ENCODE data around the gene SGPL1. TPM values are rescaled to one million over a fixed set of nuclear protein-coding genes. Genes with fewer than 3 reads are reported as not detected.
"Not testable (repeated sequence)": the region's sequence is repeated elsewhere in the genome, so short reads cannot be mapped to it uniquely, and the experiment has no call there.

The SGPL1 gene
- total RNA-seq, 6 experiments from 2014 or later = 22.4 to 30.9 (median 26.0) TPM

GRCh38 chr10:70915806-70916205 is 100.1 kb downstream of the SGPL1 start:
- DNase-seq = no peak
- Mint-ChIP-seq H3K9me3 (no peaks in the 10 kb centered on the region), H3K27me3 (ENCODE audit: insufficient read depth) (peaks cover 68% of the 10 kb centered on the region), H3K36me3 (ENCODE audit: low read depth) (no peaks in the 10 kb centered on the region), H3K4me3 (no peak overlapping the region), H3K27ac (no peak overlapping the region), H3K4me1 (ENCODE audit: low read depth) (no peaks in the 10 kb centered on the region)
- no peak for TF ChIP-seq CTCF (IDR thresholded peaks at IDR 0.05)

DNA sequence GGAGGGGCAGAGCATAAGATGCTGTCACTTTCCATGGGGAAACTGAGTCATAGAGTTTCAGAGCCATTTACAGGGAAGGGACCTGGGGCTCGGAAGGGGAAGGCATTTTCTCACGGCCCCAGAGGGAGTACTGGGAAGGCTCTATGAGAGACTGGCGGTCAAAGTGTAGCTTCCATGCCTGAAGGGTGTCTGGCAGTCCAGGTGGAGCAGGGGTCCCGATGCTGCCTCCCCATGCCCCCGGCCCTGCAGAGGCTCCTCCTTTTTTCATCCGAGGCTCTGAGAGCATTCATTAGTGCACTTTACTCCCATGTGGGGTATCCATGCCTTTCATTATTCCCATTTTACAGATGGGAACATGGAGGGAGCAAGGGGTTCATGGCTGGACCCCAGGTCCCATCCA is 100.5 kb downstream of the SGPL1 start:
- Mint-ChIP-seq H3K9me3 (no peaks in the 10 kb centered on the region), H3K4me3 (no peak overlapping the region), H3K27ac (no peak overlapping the region), H3K27me3 (ENCODE audit: insufficient read depth) (peaks cover 71% of the 10 kb centered on the region), H3K4me1 (ENCODE audit: low read depth) (no peaks in the 10 kb centered on the region), H3K36me3 (ENCODE audit: low read depth) (no peaks in the 10 kb centered on the region)
- DNase-seq = no peak
- TF ChIP-seq CTCF (IDR thresholded peaks at IDR 0.05) = no peak

- H3K27me3 Mint-ChIP-seq (ENCODE audit: insufficient read depth) = peaks cover 71% of the 10 kb centered on the region
- H3K4me1 Mint-ChIP-seq (ENCODE audit: low read depth) = no peaks in the 10 kb centered on the region
- no peaks in the 10 kb centered on the region for H3K36me3 Mint-ChIP-seq (ENCODE audit: low read depth)
- H3K4me3 Mint-ChIP-seq = no peak overlapping the region
- no peak overlapping the region for H3K27ac Mint-ChIP-seq
- no peaks in the 10 kb centered on the region for H3K9me3 Mint-ChIP-seq
- no peak for TF ChIP-seq CTCF (IDR thresholded peaks at IDR 0.05)
- DNase-seq = no peak
Observed at GRCh38 chr10:70917226-70917625, 101.5 kb downstream of the SGPL1 start.

DNA sequence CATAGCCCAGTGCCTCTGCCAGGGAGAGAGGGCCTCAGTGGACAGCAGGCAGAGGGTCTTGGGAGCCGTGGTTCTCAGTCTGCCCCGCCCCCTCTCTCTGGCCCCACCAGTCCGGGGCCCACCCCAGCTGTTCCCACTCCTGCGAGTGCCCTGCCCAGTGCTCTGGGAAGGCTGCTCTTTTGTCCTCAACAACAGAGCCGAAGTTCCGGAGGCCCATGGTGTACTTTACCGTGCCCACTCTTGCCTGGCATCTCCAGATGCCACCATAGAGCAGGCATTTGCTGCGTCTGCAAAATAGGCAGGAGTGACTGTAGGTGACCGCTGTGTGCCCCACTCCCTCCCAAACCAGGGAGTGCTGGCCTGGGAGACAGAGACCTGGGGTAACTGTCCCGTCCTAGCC is 101.9 kb downstream of the SGPL1 start:
- no peak for DNase-seq

DNA sequence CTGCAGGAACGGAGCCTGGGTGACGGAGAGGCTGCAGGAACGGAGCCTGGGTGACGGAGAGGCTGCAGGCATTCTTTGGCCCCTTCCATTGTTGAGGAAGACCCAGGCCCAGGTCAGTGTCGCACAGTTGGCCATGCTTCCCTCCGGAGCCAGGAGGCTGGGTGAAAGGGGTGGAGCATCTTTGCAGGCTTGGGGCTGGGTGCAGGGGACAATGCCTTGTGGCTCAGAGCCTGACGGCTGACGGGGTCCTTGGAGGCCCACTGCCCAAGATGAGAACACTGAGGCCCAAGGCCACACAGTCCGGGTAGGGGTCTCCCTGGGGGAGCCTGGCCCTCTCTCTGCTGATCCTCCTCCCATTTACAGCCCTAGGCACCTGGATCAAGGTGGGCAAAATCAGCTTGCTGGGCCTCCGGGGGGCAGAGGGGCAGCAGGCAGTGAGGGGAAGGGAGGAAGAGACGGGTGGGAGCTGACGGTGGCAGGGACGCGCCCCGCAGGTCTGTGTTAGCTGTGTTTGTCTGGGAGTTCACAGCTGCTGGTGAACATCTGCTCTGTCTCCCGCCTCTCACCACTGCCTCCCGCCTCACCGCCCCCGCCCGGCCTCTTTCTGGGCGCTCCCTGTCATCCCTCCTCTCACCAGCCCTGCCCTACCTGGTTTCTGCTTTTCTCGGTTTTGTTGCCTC is 103.2 kb downstream of the SGPL1 start:
- peaks cover 64% of the 10 kb centered on the region for H3K27me3 Mint-ChIP-seq (ENCODE audit: insufficient read depth)
- H3K4me3 Mint-ChIP-seq = no peak overlapping the region
- H3K27ac Mint-ChIP-seq = no peak overlapping the region; the same call in 1 of the 2 replicates
- H3K4me1 Mint-ChIP-seq (ENCODE audit: low read depth) = no peaks in the 10 kb centered on the region
- DNase-seq = no peak
- no peak for TF ChIP-seq CTCF (IDR thresholded peaks at IDR 0.05)
- no peaks in the 10 kb centered on the region for H3K36me3 Mint-ChIP-seq (ENCODE audit: low read depth)
- no peaks in the 10 kb centered on the region for H3K9me3 Mint-ChIP-seq

More for the DNA sequence above, 101.9 kb downstream of the SGPL1 start:
- no peaks in the 10 kb centered on the region for H3K36me3 Mint-ChIP-seq (ENCODE audit: low read depth)
- no peak overlapping the region for H3K4me3 Mint-ChIP-seq
- TF ChIP-seq CTCF (IDR thresholded peaks at IDR 0.05) = no peak
- H3K9me3 Mint-ChIP-seq = no peaks in the 10 kb centered on the region
- H3K27ac Mint-ChIP-seq = no peak overlapping the region
- H3K27me3 Mint-ChIP-seq (ENCODE audit: insufficient read depth) = peaks cover 71% of the 10 kb centered on the region
- H3K4me1 Mint-ChIP-seq (ENCODE audit: low read depth) = no peaks in the 10 kb centered on the region

- DNase-seq; H3K4me3 Mint-ChIP-seq; H3K36me3 Mint-ChIP-seq (ENCODE audit: low read depth); H3K27ac Mint-ChIP-seq; H3K9me3 Mint-ChIP-seq; H3K4me1 Mint-ChIP-seq (ENCODE audit: low read depth): not testable (repeated sequence)
- H3K27me3 Mint-ChIP-seq (ENCODE audit: insufficient read depth) = peaks cover 64% of the 10 kb centered on the region
Observed at GRCh38 chr10:70919906-70920305, 104.2 kb downstream of the SGPL1 start.
